ENCODE measurements around the gene SUCLG1.
"Not testable (repeated sequence)": the region's sequence is repeated elsewhere in the genome, so short reads cannot be mapped to it uniquely, and the experiment has no call there.

Gene SUCLG1

DNA sequence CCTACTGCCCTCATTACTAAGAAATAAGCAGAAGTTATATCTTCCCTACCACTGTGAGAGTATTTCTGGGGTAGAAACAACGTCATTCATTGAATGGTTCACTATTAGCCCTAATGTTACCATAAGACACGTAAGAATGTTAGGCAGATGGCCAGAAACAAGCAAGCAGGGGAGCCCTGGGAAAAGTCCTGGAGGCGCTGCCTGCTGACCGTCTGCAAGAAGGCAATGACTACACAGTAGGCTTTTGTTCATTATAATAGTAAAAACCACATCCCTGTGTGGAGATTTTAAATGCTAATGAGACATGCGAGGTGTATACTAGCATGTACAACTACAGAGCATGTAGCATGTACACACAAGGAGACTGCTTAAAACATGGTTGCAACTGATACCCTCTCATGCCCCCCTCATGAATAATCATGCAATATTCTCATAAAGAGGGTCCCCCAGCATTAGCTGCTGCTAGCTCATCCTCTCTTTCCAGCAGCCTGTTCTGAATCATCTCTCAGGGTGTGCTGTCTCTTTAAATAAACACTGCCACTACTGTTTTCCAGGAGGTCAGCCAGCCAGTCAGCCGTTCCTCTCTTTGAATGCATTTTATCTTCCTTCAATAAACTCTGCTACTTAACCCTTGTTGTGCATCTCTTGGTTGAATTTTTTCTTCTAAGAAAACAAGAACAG lies 23.6 kb downstream of the SUCLG1 start:
- in situ Hi-C loops (cut with HindIII; ENCODE audit: low pct_ligation_motif_present, low pct_unique_long_range_greater_than_20kb, low sequenced_read_pairs), result no loop called here
- peak; percentile 2 for DNase-seq

GRCh38 chr2:84429328-84429727 lies 29.8 kb downstream of the SUCLG1 start:
- no peak for DNase-seq
- in situ Hi-C loops (cut with HindIII; ENCODE audit: low pct_ligation_motif_present, low pct_unique_long_range_greater_than_20kb, low sequenced_read_pairs), result no loop called here

DNA sequence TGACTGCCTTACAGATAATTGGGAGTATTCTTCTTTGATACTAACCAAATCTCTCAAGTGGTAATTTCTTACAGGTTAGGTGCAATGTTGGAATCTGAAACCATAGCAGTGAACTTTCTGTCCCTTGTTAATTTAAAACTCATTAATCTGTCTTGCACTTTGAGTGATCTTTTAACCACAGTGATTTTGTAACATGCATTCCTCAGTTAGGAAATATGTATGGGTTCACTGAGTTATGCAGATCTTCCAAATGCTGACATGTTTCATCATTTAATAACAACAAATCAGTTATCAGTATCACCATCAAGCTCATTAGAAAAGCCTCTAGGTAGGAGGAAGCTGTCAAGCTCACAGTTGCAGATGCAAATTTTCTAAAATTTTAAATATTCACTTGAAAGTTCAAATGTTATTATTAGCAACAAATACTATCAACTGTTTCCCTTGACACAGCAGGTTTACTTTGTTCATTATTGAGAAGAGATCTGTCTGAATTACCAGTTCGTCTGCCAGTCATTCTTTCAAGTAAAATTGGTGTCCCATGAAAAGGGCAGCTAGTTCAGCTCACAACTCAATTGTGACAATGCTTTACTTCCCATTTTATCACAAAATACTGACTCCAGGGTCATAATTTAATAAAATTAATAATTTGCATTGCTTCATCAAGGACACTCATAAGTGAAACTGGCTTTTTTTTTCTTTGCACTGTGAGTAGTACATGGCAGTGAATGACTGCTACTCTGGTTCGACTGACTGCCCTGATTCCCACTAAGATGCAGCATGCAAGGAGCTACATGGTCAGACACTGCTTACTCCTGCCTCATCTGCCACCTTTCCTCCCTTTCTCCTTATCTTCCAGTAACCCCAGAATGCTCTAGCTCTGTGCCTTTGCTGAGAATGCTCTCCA lies 31.6 kb downstream of the SUCLG1 start:
- no peak for DNase-seq
- in situ Hi-C loops (cut with HindIII; ENCODE audit: low pct_ligation_motif_present, low pct_unique_long_range_greater_than_20kb, low sequenced_read_pairs), result no loop called here

DNA sequence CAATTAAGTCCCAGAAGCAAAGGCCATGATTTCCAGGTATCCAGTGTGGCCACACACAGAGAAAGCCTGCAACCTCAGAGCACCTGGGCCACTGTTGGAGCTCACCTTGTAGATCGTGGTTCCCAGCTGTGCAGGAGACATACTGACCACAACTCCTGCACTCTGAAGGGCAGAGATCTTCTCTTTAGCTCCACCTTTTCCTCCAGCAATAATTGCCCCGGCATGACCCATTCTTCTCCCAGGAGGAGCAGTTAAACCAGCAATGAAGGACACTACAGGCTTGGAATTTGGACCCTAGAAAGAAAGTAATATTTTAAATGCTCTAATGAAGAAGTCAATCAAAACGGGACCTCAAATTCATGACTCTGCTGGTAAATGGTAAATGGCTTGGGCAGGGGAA lies 33.8 kb downstream of the SUCLG1 start:
- in situ Hi-C loops (cut with HindIII; ENCODE audit: low pct_ligation_motif_present, low pct_unique_long_range_greater_than_20kb, low sequenced_read_pairs), result no loop called here
- no peak for DNase-seq

DNA sequence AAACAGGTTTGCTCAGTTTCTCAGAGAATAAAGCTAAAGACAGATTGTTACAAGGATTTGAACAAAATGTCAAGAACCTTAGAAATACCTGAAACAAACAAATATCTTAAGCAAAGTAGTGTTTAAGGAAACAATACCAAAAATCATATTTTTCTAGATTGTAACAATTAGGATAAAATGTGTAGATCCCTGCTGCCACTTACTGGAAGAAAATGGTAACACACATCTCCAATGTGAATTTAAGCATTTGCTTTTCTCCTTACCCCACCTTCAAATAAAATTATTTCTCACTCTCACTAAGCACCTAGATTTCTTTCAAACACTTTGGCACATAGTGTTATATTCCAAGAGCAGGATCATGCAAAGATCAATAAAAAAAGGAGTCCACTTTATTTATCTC lies 34.9 kb downstream of the SUCLG1 start:
- in situ Hi-C loops (cut with HindIII; ENCODE audit: low pct_ligation_motif_present, low pct_unique_long_range_greater_than_20kb, low sequenced_read_pairs), result no loop called here
- peak; percentile 15 for DNase-seq

- in situ Hi-C loops (cut with HindIII; ENCODE audit: low pct_ligation_motif_present, low pct_unique_long_range_greater_than_20kb, low sequenced_read_pairs), result no loop called here
- no peak for DNase-seq
Measured at GRCh38 chr2:84421791-84422190, 37.3 kb downstream of the SUCLG1 start.

DNA sequence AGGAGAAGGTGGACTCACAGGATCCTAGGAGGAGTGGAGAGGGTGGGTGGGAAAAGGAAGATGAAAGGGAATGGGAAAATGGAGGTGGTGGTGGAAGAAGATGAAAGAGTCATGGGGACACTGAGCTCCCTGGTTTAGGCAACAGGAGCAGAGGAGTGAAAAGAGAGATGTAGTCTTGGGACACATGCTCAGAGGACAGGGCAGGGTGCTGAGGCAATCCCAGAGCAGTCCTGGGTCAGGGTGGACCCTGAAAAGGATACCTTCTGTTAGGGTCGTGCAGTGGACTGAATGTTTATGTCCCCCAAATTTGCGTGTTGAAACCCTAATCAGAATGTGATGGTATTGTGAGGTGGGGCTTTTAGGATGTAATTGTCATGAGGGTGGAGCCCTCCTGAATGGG lies 37.9 kb downstream of the SUCLG1 start:
- no peak for DNase-seq
- in situ Hi-C loops (cut with HindIII; ENCODE audit: low pct_ligation_motif_present, low pct_unique_long_range_greater_than_20kb, low sequenced_read_pairs), result no loop called here

DNA sequence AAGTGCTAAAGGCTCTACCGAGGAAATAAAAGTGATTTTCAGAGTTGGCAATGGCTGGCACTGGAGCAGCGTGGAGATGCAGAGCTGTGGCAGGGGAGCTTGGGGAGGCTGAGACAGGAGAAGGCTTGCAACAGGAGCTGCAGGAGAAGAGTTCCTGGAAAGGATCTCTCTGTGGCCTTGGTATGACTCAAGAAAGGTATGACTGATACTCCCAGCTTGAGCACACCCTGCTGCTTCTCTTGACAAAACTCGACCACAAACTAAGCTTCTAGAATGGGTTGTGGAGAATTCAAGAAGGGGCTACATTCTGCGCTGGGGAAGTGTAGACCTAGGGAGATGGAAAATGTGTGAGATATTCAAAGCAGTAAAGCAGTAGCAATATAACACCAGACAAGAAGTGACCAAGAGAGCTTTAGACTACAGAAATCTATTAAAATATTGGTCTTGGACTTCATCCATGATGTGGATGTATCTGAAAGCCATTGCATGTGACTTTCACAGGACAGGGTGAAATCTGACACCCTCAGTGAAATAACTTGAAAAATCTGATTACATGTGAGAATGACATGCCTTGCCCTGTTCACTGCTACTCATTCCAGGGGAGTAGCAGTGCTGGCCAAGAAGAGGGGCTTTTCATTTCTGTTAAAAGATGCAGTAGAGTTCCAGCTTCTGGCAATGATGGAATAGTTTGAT lies 41.5 kb downstream of the SUCLG1 start:
- in situ Hi-C loops (cut with HindIII; ENCODE audit: low pct_ligation_motif_present, low pct_unique_long_range_greater_than_20kb, low sequenced_read_pairs), result no loop called here
- DNase-seq, result no peak

DNA sequence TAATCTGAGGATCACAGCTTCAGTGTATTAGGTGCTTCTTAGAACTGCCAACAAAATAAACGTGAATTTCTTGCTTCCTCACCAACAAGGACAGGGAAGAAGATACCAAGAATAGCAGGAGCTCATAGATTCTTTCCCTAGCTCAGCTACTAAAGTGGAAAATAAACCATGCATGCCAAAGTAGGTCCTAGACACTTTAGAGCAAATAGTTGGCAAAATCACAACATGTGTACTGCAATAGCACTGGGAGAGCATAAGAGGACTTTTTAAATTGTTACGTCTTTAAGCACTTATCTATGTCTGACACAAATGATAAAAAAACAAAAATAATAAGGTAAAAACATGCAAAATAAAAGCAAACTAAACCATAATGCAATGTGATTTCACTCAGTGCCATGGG lies 49.5 kb downstream of the SUCLG1 start:
- no peak for DNase-seq
- in situ Hi-C loops (cut with HindIII; ENCODE audit: low pct_ligation_motif_present, low pct_unique_long_range_greater_than_20kb, low sequenced_read_pairs), result no loop called here

GRCh38 chr2:84402111-84402510 lies 57.0 kb downstream of the SUCLG1 start:
- DNase-seq; in situ Hi-C loops (cut with HindIII; ENCODE audit: low pct_ligation_motif_present, low pct_unique_long_range_greater_than_20kb, low sequenced_read_pairs): not testable (repeated sequence)

DNA sequence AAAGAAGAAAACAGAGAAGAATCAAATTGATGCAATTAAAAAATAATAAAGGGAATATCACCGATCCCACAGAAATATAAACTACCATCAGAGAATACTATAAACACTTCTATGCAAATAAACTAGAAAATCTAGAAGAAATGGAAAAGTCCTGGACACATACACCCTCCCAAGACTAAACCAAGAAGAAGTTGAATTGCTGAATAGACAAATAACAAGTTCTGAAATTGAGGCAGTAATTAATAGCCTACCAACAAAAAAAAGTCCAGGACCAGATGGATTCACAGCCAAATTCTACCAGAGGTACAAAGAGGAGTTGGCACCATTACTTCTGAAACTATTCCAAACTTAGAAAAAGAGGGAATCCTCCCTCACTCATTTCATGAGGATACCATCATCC lies 59.2 kb downstream of the SUCLG1 start:
- DNase-seq; in situ Hi-C loops (cut with HindIII; ENCODE audit: low pct_ligation_motif_present, low pct_unique_long_range_greater_than_20kb, low sequenced_read_pairs): not testable (repeated sequence)

- DNase-seq, result no peak
- in situ Hi-C loops (cut with HindIII; ENCODE audit: low pct_ligation_motif_present, low pct_unique_long_range_greater_than_20kb, low sequenced_read_pairs), result no loop called here
Measured at GRCh38 chr2:84395820-84396219, 63.3 kb downstream of the SUCLG1 start.

DNA sequence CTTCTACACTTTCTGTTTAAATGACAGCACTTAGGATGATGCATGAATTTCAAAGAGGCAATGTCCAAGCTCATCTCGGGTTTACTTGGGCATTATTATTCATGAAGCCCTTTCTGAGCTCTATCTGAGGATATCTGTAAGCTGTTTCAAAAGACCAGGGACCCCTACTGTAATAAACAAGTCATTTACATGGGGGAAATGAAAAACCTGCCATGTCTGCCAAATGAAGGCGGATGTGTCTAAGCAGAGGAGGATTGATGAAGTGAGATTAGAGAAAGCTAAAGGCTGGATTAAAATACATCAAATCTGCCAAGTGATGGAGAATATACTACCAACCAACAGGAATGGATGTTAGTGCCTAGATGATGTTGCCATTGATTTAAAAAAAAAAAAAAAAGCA lies 64.5 kb downstream of the SUCLG1 start:
- in situ Hi-C loops (cut with HindIII; ENCODE audit: low pct_ligation_motif_present, low pct_unique_long_range_greater_than_20kb, low sequenced_read_pairs), result no loop called here
- no peak for DNase-seq

DNA sequence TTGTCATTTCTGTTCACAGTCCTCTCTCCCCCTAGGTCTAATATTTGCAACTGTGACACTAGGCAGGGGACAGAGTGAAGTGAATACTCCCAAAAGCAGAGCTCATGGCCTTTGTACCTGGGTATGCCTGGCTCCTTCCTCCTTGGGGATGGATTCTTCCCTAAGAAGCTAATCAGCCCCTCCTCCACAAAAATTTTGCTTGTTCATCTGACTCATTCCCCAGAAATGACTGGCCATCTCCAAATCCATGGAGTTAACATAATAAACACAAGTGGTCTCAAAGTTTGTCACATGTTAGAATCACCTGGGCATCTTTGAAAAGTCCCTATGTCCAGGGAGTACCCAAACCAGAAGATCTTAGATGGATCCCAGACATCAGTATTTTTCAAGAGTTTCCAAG lies 65.3 kb downstream of the SUCLG1 start:
- in situ Hi-C loops (cut with HindIII; ENCODE audit: low pct_ligation_motif_present, low pct_unique_long_range_greater_than_20kb, low sequenced_read_pairs), result no loop called here
- no peak for DNase-seq

DNA sequence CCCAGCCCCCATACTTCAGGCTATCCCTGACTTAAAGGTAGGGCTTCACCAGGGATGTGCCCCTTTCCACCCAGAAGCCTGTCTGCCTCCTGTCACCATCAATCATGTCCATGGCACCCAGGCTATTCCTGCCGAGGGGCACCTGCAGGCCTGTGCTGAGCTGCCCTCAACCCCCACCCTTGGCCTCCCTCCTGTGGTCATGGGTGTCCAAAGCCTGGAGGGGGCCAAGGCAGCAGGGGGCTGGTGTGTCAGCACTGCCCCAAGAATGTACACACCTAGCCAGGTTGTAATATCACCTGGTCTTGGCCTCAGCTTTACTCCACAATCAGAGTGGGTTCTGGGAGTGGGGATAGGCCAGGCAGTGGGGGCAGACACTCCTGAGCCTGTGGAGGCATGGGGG lies 69.3 kb downstream of the SUCLG1 start:
- DNase-seq, result no peak
- in situ Hi-C loops (cut with HindIII; ENCODE audit: low pct_ligation_motif_present, low pct_unique_long_range_greater_than_20kb, low sequenced_read_pairs), result no loop called here

GRCh38 chr2:84388921-84389490 lies 70.1 kb downstream of the SUCLG1 start:
- in situ Hi-C loops (cut with HindIII; ENCODE audit: low pct_ligation_motif_present, low pct_unique_long_range_greater_than_20kb, low sequenced_read_pairs), result no loop called here
- DNase-seq, result no peak

- in situ Hi-C loops (cut with HindIII; ENCODE audit: low pct_ligation_motif_present, low pct_unique_long_range_greater_than_20kb, low sequenced_read_pairs), result no loop called here
- DNase-seq, result no peak
Measured at GRCh38 chr2:84388133-84388532, 70.9 kb downstream of the SUCLG1 start.

DNA sequence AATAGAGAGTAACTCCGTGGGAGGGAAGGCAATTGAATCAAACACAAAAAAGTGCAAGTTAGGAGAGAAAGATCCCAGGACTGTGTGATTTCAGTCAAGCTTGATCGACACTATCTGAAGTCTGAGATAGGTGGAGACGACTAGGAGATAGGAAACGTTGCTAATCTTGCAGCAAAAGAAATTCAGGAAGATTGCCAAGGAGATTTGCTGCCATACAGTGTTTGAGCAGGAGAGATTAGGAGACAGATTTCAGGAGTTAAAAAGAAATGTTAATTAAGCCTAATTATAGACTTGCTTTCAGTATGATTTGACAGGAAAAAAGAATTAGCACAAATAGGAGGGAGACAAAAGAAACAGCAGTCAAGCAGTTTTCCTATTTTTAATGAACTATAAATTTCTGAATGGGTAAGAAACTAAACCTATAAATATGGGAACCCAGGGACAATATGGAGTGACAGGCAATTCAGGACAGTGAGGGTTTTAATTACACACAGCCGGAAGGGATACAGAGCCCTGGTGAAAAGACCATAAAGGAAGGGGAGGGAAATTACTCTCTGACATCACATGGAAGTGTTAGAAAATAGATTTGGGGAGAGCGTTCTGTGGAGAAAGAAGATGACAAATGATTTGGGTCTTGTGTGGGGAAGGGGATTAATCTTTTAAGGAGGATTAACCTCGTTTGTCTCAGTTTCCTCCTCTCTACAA lies 72.6 kb downstream of the SUCLG1 start:
- no peak for DNase-seq
- in situ Hi-C loops (cut with HindIII; ENCODE audit: low pct_ligation_motif_present, low pct_unique_long_range_greater_than_20kb, low sequenced_read_pairs), result no loop called here

GRCh38 chr2:84383271-84383670 lies 75.8 kb downstream of the SUCLG1 start:
- in situ Hi-C loops (cut with HindIII; ENCODE audit: low pct_ligation_motif_present, low pct_unique_long_range_greater_than_20kb, low sequenced_read_pairs), result no loop called here

More at GRCh38 chr2:84383271-84383670, 75.8 kb downstream of the SUCLG1 start:
- DNase-seq, result no peak

Data from ACHN (cell line).